Retinal pigment epithelial cell (primary cell): Measurements from ENCODE around the gene SLC15A5.
A peak's percentile ranks its signal among the peaks of the same experiment; 100 is the strongest.

Experiments
- DNase-seq: peaks from one replicate; pipeline ENCODE4 v3.0.0-alpha.2; 2010; ENCODE audit warnings: low read depth
- H3K4me3 ChIP-seq: 2 replicates; pipeline ENCODE4 v1.5.1; 2011; ENCODE audit warnings: mild to moderate bottlenecking, low read length, control low read depth, moderate library complexity
- TF ChIP-seq, protein P1 (sequence below): conservative IDR thresholded peaks from 2 replicates; pipeline ENCODE4 v1.5.1; 2011; ENCODE audit warnings: low read depth, low read length, control low read depth, inconsistent platforms

SLC15A5 gene

DNA sequence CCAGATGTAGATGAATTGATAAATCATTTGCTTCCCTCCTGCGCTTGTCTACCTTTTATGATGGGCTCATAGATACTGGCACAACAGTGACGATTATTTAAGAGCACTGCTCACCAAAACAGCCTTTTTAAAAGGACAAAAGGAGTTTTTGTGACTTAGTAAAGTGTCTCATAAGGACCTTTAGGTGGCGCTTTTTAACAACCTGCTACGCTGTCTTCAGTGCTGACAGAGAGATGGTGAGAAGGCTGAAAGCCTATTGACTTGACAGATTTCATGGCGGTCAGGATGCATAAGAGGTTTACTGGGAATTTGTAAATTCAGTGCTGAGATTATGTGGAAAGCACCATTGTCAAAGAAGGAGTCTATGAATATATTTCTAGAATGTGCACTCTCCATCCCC lies 87.6 kb downstream of the SLC15A5 start:
- H3K4me3 ChIP-seq = no peak overlapping the region
- TF ChIP-seq, protein P1, sequence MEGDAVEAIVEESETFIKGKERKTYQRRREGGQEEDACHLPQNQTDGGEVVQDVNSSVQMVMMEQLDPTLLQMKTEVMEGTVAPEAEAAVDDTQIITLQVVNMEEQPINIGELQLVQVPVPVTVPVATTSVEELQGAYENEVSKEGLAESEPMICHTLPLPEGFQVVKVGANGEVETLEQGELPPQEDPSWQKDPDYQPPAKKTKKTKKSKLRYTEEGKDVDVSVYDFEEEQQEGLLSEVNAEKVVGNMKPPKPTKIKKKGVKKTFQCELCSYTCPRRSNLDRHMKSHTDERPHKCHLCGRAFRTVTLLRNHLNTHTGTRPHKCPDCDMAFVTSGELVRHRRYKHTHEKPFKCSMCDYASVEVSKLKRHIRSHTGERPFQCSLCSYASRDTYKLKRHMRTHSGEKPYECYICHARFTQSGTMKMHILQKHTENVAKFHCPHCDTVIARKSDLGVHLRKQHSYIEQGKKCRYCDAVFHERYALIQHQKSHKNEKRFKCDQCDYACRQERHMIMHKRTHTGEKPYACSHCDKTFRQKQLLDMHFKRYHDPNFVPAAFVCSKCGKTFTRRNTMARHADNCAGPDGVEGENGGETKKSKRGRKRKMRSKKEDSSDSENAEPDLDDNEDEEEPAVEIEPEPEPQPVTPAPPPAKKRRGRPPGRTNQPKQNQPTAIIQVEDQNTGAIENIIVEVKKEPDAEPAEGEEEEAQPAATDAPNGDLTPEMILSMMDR = peak; percentile 59
- DNase-seq = no peak

DNA sequence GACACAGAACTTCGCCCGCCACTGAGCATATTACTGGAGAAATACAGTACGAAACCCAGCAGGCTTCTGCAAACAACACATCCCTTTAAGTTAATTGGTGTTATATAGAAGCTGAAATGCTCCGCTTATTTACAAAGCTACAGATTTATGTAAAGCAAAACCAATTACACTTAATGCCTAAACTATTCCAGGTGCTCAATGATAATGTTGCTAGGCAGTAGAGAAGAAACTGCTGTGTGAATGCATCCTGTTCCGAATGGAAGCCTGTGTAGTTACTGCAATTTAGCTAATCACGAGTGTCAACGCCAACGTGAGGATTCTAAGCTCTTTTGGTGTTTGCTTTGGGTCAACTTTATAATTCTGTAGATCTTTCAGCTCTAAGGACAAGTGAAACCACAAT lies 89.8 kb downstream of the SLC15A5 start:
- no peak for DNase-seq
- H3K4me3 ChIP-seq = no peak overlapping the region
- TF ChIP-seq, protein P1 = no peak

DNA sequence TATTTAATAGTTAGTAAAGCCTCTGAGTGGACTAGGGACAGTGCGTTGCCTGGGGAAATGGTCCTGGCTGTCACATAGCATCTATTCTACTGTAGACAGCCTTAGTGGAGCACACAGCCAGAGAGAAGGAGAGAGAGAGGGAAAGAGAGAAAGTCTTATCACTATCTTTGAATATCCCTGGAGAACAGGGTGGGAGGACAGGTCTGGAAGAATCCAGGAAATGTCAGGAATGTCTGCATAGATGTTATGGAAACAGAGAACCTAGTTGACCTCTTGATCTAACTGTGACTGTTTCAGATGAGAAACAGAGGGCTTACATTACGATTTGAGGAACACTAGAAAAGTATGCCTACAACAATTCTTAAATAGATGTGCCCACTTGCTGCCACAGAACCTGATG lies 92.8 kb downstream of the SLC15A5 start:
- no peak for DNase-seq
- TF ChIP-seq, protein P1 = no peak
- H3K4me3 ChIP-seq = no peak overlapping the region

DNA sequence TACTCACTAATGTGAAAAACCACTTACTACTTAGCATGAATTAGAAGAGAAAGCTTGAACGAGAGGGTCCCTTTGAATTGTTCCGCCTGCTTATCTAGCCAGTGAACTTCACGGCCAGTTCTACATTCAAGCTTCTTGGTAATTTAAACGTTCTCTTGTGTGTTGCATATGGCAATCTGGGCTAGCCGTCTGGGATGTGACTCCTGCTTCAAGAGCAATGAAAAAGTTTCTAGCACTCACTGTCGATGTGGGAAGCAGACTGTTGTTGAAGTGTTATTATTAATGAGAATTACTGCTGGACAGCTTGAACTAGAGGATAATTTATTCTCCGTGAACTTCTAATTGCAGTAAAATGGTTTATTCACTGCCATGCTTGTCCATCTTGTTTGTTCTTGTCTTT lies 93.9 kb downstream of the SLC15A5 start:
- no peak for DNase-seq
- TF ChIP-seq, protein P1 = no peak

DNA sequence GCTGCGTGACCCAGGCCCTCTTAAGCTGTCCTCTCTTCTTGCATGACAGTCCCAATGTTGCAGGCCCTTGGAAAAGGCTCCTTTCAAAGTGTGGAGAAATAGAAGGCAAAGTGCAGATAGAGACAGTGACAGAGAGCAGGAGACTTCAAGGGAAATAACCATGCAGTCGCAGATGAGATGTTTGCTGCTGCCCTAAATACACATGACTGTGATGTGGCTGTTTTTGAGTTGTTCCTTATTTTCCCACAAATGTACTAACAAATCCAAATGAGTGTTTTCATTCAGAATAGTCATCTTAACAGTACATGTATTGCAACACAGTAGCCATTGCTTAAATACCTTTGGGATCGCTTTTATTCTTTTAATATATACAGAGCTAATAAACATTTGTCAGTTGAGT lies 101.6 kb downstream of the SLC15A5 start:
- no peak for DNase-seq
- H3K4me3 ChIP-seq = no peak overlapping the region
- TF ChIP-seq, protein P1 = no peak

More for the DNA sequence above, 93.9 kb downstream of the SLC15A5 start:
- no peak overlapping the region for H3K4me3 ChIP-seq

DNA sequence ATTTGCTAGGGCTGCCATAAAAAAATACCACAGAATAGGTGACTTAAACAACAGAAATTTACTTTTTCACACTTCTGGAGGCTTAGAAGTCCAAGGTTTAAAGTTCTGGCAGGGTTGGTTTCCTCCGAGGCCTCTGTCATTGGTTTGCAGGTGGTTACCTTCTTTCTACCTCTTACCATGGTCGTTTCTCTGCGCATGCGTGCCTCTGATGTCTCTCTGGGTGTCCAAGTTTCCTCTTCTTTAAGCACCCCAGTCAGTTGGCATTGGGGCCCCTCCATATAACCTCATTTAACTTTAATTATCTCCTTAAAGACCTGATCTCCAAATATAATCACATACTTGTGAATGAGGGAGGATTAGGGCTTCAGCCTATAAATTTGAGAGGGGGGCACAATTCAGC lies 103.2 kb downstream of the SLC15A5 start:
- TF ChIP-seq, protein P1 = no peak
- DNase-seq = no peak
- H3K4me3 ChIP-seq = no peak overlapping the region

DNA sequence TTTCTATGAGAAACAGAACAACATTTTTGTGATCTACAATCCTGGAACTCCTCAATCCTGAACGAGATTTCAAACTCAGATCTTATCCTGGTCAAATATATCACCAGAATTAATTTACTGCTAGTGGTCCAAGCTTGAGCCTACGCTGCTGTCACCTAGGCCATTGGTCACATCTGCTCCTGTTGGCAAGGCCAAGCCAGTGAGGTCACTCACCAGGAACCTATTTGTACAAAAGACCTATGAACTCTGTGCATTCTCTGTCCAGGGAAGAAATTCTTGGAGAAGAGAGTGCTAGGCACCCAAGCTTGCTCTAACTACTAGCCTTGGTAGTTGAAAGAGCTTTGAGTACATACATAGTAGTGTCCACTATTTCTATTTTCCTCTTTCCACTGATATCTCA lies 106.1 kb downstream of the SLC15A5 start:
- no peak for DNase-seq
- TF ChIP-seq, protein P1 = no peak
- no peak overlapping the region for H3K4me3 ChIP-seq
